Measurements from ENCODE around the gene DPP6.
"Not testable (repeated sequence)": the region's sequence is repeated elsewhere in the genome, so short reads cannot be mapped to it uniquely, and the experiment has no call there.

- not testable (repeated sequence) for TF ChIP-seq POLR2A, CTCF (IDR thresholded peaks at IDR 0.05)
Measured at GRCh38 chr7:154039466-154040165, 12.6 kb upstream of the DPP6 start.

Data from Peyer's patch (tissue), 4 donors.